Inferior parietal cortex (tissue), 1 donor: Measurements from ENCODE around the gene CRYBG1.

Experiments
- DNase-seq: peaks from one replicate; pipeline ENCODE4 v3.0.0-alpha.2; 2016; ENCODE audit errors: extremely low spot score

Gene CRYBG1

DNA sequence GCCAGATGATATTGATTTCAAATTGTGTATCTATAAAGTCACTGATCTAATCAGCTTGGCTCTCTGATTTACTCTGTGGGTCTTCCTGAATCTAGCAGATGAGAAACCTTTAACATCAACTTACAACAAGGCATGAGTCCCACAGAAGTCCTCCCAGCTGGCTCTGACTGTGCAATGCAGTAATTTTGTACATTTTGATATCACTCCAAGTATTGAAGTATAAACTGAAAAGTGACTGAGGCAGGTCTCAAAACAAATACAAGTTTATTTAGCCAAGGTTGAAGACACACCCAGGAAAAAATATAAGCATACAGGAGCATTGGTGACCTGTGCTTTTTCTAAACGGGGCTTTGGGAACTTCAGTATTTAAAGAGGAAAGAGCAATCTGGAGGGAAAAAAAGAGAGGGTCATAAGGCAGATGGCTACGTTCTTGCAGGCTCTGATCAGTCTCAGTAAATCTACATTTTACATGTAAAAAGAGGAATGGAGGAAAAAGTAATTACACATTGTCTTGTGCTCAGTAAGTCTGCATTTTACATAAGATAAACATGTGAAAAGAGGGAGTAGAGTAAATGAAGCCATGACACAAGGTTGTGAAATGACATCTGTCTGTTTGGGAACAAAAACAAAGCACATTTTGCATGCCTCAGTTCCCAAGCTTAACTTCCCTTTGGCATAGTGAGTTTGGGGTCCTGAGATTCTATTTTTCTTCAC is 59.5 kb downstream of the CRYBG1 start:
- no peak for DNase-seq

- DNase-seq = no peak
These were observed 61.0 kb downstream of the CRYBG1 start for GRCh38 chr6:106421496-106421895.

- no peak for DNase-seq
These were observed 62.0 kb downstream of the CRYBG1 start for GRCh38 chr6:106422534-106422933.

DNA sequence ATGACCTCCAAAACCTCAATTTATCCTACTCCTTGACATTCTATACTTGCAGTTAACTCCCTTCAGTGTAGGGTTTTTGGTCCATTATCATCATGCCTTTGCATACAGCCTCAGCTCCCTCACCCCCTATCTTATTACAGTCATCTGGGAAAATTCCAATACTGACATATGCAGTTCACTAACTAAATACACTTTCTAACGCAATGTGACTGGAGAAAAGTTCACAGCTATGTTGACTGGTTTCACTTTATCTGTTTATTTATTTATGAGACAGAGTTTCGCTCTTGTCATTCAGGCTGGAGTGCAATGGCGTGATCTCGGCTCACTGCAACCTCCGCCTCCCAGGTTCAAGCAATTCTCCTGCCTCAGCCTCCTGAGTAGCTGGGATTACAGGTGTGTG is 64.9 kb downstream of the CRYBG1 start:
- no peak for DNase-seq

DNA sequence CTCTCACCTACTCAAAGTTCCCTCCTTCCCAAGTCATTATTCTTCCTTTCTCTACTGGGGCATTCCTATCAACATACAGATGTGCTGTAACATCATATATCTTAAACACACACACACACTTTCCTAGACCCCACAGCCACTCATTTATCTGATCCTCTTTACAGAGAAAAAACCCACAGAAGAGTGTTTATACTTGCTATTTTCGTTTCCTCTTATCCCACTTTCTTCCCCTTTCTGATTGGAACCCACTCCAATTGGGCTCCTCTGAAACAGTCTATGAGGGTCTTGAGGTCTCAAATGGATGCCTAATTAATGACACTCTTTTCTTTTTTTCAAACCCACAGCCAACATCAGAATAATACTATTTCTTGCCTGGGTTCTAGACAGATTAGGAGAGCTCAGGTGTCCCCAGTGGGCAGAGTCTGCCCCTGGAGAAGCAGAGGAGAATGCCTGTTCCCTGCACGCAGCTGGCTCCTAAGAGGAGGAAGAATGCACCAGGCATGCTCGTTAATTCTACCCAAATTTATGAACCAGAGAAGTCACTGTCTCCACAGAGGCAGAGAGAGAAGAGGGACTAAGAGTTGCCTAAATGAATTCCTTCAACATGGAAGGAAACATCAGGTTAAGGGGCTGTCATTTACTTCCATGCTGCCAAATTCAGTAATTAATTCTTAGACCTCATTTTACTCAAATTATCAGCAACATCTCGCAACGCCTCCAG is 65.9 kb downstream of the CRYBG1 start:
- DNase-seq = no peak

DNA sequence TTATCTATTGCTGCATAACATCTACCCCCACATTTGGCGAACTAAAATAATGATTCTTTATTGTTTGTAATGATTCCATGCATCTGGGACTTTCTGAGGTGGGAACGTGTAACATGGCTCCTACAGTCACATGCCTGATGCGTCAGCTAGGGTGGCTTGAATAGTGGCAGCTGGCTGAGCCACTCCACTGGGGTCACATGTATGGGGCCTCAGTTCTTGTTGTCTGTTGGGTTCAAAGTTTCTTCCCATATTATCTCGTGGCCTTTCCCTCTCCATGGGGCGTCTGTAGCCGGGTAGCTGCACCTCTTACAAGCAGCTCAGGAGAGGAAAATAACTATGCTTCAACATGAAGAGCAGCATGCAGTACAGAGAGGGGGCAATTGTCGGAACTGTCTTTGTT is 69.9 kb downstream of the CRYBG1 start:
- DNase-seq = no peak

DNA sequence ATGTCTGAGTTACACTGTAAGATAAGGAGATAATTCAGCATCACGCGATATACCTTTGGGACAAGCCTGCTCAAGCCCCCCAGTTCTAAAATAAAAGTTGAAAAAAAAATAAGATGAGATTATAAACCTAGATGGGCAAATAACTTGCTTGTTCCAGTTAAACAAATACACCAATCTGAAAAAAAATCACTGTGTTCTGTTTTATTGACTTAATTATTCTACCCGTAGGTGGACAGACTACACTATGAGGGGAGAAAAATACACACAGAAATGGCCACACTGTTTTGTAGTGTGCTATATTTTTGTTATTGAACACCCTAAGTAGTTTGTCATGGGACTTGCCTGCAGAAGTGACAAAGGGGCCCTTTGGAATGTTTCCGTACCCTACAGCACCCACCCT is 70.9 kb downstream of the CRYBG1 start:
- no peak for DNase-seq

DNA sequence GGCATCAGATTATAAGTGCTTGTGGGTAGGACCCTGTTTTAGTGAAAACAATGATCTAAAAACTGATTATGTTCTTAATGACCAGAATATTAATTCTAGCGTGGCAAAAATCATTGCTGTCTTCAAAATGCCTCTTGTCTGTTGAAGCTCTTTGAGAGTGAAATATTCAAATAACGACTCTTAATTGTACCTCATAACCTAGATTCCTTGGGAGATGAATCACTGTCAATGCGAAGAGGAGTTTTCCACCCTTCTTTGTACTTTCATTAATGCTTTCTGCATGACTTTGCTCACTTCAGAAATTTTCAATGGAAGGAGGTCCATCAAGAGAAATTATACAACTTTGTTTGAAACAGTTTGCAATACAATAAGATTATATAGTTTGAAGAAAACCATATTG is 71.5 kb downstream of the CRYBG1 start:
- DNase-seq = no peak

DNA sequence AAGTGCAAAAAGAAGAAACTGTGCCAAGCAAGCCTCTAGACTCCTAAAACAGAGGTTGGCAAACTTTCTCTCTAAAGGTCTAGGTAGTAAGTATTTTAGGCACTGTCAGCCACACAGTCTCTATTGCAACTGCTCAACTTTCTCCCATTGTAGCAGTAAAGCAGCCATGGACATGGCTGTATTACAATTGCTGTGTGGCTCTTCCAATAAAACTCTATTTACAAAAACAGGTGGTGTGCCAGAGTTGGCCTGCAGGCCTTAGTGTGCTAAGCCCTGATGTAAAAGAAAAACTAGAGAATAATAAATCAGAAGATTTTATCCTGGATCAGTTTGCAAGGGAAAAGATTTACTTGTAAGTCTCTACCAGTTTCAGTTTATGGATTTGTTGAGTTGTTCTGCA is 74.0 kb downstream of the CRYBG1 start:
- DNase-seq = no peak

GRCh38 chr6:106439459-106439858 is 78.9 kb downstream of the CRYBG1 start:
- no peak for DNase-seq

DNA sequence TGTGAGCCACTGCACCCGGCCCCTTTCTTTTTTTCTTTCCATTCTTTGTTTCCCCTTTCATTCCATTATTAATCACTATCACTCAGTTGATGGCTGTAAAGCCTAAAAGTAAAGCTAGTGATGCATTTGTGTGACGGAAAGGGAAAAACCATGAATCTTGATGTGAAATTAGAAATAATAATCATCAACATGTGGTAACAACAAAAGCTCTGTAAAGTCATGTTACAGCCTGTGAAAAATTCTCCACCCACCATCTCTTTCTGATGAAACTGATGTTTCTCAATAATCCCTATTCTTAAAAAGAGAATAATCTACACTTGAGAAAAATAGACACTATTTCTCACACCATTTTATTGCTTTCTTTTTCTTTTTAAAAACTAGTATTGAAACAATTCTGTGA is 80.0 kb downstream of the CRYBG1 start:
- DNase-seq = no peak

DNA sequence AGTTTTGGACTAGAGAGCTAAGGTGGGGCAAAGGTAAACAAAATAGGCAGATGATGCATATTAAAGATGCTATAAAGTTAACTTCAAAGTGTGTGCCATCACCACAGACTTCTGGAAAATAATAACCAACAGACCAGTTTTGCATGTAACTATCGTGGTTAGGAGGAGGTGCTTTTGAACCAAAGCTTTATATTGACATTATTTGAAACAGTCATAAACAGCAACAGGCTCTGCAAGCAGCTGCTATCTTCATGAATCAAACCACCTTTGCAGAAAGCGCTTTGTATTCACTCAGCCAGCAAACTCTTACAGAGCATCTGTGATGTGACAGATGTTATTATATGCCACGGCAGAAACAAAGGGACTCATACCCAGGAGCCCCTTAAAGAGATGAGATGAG is 81.9 kb downstream of the CRYBG1 start:
- no peak for DNase-seq

GRCh38 chr6:106444777-106445507 is 84.4 kb downstream of the CRYBG1 start:
- peak; percentile 71 for DNase-seq

- DNase-seq = no peak
These were observed 85.0 kb downstream of the CRYBG1 start for GRCh38 chr6:106445508-106445878.

DNA sequence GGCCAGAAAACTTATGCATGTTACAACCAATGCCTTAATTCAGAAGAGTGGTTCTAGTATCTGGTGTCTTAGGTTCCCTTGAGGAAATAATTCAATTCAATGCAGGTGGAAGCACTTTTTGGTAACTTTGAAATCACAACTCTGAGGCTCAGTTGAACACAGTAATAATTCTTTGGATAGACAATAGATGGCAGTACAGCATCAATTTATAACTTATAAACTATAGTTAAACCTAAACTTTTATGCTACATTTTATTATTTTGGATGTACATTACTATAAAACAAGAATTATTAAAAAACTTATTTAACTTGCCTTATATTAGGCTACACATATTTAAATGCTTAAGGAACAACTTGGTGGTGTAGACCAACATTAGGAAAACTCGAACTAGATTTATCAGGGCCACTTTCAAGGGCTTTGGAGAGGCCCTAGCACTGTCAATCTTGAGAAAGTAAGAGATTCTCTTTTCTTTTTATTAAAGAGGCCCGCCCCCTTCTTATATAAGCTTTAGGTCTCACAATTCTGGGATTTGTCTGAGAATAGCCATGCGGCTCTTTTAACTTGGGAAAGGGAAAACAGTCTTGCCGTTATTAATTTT is 85.9 kb downstream of the CRYBG1 start:
- DNase-seq = peak; percentile 39

DNA sequence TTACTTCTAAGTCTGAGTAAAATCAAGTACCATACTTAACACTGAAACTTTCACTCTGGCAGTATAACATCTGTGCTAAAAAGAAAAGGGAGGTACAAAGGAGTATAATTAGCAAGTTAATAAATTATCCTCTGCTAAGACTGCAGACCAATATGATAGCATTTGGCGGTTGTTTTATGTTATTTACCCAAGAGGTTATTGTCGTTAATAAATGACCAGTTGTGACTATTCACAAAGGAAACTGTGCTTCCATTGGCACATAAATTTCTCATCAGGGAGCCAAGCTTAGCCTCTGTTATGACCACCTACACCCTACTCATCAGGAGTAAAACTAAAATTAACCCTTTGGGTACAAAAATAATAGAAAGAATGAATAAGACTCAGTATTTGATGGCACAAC is 86.5 kb downstream of the CRYBG1 start:
- DNase-seq = no peak

GRCh38 chr6:106448000-106448426 is 87.5 kb downstream of the CRYBG1 start:
- no peak for DNase-seq

- DNase-seq = no peak
These were observed 90.1 kb downstream of the CRYBG1 start for GRCh38 chr6:106450653-106451052.

- DNase-seq = no peak
These were observed 90.9 kb downstream of the CRYBG1 start for GRCh38 chr6:106451439-106451838.

DNA sequence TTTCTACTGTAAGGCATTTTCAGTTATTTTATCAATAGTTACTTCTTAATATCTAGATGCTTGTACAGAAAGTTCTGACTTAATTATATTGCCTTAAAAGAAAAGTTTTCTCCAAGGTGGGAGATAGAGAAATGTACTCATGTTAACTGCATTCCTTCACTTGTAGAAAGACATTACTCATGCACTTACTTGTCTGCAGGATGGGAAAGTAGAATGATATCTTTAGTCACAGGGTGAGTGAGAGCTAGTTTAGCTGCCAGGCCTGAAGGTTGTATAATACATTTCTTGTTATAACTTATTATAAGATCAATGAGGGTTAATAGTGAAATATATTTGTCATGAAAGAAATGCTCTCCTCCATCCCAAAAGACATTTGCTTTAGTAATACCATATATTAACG is 92.1 kb downstream of the CRYBG1 start:
- no peak for DNase-seq

GRCh38 chr6:106453756-106454367 is 93.3 kb downstream of the CRYBG1 start:
- no peak for DNase-seq

DNA sequence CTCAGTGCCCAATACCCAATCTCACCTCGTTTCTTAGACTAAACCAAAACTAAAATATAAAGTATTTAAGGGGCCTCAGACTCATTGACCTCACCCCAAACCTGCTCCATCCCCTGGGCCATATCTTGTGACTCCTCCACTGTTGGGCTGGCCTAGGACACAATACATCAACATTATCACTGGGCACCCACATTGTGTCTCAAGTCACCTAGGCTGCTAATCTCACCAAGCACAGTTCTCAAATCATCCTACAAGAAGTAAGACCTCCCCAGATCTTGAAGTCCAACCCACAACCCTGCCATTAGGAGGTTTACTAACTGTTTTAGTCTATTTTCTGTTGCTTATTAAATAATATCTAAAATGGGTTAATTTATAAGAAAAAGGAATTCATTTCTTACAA is 96.2 kb downstream of the CRYBG1 start:
- DNase-seq = no peak
